Measurements from ENCODE around the gene PTGS2. TPM values are rescaled to one million over a fixed set of nuclear protein-coding genes. Genes with fewer than 3 reads are reported as not detected.
A peak's percentile ranks its signal among the peaks of the same experiment; 100 is the strongest.

Gene PTGS2
- total and polyA plus RNA-seq, 9 donors: 1.1 to 5.3 (median 1.7) TPM

DNA sequence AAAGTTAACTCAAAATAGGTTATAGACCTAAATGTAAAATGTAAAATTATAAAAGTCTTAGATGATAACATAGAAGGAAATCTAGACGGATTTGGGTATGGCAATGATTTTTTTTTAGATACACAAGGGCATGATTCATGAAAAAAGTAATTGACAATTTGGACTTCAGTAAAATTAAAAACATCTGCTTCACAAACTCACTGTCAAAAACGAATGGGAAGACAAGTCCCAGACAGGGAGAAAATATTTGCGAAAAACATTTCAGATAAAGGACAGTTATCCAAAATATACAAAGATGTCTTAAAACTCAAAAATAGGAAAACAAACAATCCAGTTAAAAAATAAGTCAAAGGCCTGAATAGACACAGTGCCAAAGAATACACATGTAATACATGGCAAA is 9.7 kb upstream of the PTGS2 start:
- no peak overlapping the region for H3K27ac ChIP-seq (ENCODE audit: low read length)

DNA sequence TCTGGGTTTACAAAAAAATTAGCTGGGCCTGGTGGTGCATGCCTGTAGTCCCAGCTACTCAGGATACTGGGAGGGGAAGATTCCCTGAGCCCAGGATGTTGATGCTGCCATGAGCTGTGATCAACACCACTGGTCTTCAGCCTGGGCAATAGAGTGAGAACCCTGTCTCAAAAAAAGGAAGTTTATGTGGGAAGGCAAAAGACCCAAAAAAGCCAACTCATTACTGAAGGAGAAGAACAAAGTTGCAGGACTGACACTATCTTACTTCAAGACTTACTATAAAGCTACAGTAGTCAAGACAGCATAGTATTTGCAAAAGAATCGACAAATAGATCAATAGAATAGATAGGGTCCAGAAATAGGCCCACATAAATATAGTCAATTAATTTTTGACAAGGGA is 9.2 kb upstream of the PTGS2 start:
- no peak for DNase-seq
- Histone ChIP-seq H3K36me3 (ENCODE audit: control insufficient read depth, insufficient read depth, low read length) (no peaks in the 10 kb centered on the region), H3K4me1 (ENCODE audit: control insufficient read depth, insufficient read depth, low read length) (no peaks in the 10 kb centered on the region), H3K27ac (ENCODE audit: low read length) (no peak overlapping the region), H3K9me3 (replicated peaks; ENCODE audit: control insufficient read depth, low read depth, low read length) (no peaks in the 10 kb centered on the region), H3K27me3 (ENCODE audit: control insufficient read depth, insufficient read depth, low read length) (no peaks in the 10 kb centered on the region), H3K4me3 (ENCODE audit: low read length) (no peak overlapping the region)
- no CpG with 5 or more reads among the region's 1 CpG for WGBS (ENCODE audit: insufficient coverage)

More for the DNA sequence above, 9.7 kb upstream of the PTGS2 start:
- Histone ChIP-seq H3K27me3 (ENCODE audit: control insufficient read depth, insufficient read depth, low read length) (no peaks in the 10 kb centered on the region), H3K4me3 (ENCODE audit: low read length) (no peak overlapping the region), H3K36me3 (ENCODE audit: control insufficient read depth, insufficient read depth, low read length) (no peaks in the 10 kb centered on the region), H3K9me3 (replicated peaks; ENCODE audit: control insufficient read depth, low read depth, low read length) (no peaks in the 10 kb centered on the region), H3K4me1 (ENCODE audit: control insufficient read depth, insufficient read depth, low read length) (no peaks in the 10 kb centered on the region)
- WGBS (ENCODE audit: insufficient coverage): no CpG with 5 or more reads among the region's 3 CpGs
- no peak for DNase-seq

DNA sequence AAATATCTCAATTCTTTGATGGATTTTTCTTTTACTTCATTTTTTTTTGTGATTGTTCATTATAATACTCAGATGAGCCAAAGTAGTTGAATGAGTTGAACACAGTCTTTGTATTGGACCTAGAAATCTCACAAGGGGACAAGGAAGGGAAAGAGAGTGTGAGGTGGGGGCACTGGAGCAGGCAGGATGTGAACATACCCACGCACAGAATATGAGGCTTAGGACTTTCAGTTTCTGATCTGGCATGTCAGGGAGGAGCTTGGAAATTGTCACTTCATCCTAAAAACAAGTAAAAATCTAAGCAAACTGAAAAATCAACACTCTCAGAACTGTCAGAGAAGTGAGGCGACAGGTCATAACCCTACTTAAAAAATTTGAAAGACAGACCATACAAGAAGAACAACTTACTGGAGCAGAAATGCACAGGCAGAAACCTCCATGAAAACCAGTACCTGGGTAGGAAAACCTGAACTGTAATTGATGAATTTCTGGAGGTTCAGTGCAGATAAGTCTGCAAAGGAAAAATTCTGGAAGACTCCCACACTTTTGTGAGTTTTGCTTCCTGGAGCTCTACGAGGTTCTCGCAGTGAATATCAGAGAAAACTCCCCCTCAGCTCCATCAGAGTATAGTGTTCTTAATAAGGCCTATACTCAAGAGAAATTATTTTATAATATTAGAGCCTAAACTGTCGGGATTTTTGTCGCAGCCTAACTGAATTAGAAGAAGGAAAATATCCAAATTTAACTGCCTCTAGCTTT is 3.6 kb upstream of the PTGS2 start:
- H3K4me3 ChIP-seq (ENCODE audit: low read length): no peak overlapping the region
- H3K27me3 ChIP-seq (ENCODE audit: control insufficient read depth, insufficient read depth, low read length): peaks cover 11% of the 10 kb centered on the region
- no peaks in the 10 kb centered on the region for H3K9me3 ChIP-seq (replicated peaks; ENCODE audit: control insufficient read depth, low read depth, low read length)
- no peak overlapping the region for H3K27ac ChIP-seq (ENCODE audit: low read length)
- no peaks in the 10 kb centered on the region for H3K4me1 ChIP-seq (ENCODE audit: control insufficient read depth, insufficient read depth, low read length)
- no peaks in the 10 kb centered on the region for H3K36me3 ChIP-seq (ENCODE audit: control insufficient read depth, insufficient read depth, low read length)
- DNase-seq: no peak
- WGBS (ENCODE audit: insufficient coverage): no CpG with 5 or more reads among the region's 6 CpGs

DNA sequence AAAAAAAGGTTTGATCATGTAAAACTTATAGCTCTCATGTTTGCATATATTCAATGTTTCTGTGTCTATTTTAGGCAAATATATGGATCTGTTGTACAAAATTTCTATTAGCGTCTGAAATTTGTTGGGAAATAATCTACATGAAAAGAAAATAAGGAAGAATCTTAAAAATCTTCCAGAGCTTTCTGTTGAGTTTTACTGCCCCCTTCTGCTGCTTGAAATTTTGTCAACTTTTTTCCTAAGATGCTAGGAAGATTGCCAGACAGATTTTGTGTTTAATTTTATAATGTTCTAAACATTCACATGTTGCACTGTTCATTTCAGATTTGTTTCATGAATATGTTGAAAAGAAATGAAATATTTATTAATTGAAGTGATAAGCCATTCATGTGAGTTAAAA is 2.5 kb upstream of the PTGS2 start:
- Histone ChIP-seq H3K27ac (ENCODE audit: low read length) (no peak overlapping the region), H3K9me3 (replicated peaks; ENCODE audit: control insufficient read depth, low read depth, low read length) (no peaks in the 10 kb centered on the region), H3K4me1 (ENCODE audit: control insufficient read depth, insufficient read depth, low read length) (no peaks in the 10 kb centered on the region), H3K27me3 (ENCODE audit: control insufficient read depth, insufficient read depth, low read length) (peaks cover 11% of the 10 kb centered on the region), H3K4me3 (ENCODE audit: low read length) (no peak overlapping the region), H3K36me3 (ENCODE audit: control insufficient read depth, insufficient read depth, low read length) (no peaks in the 10 kb centered on the region)
- no CpG with 5 or more reads among the region's 1 CpG for WGBS (ENCODE audit: insufficient coverage)
- DNase-seq: peak; percentile 73

DNA sequence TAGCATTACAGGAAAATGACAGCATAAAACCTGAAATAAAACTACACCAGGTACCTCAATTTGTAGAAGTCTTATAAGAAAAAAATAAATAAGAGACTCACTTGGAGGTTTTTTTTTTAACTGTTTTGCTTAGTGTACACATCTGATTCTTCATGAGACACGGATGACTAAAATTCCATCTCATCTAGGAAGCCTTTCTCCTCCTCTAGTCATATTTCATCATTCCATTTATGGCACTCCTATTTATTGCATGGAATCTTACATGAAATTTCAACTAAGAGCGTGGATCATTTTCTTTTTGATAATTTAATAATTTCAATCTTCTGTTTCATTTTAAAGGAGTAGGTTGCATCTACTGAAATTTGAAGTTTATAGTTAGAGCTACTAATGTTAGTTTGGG is 1.6 kb upstream of the PTGS2 start:
- Histone ChIP-seq H3K27me3 (ENCODE audit: control insufficient read depth, insufficient read depth, low read length) (peaks cover 11% of the 10 kb centered on the region), H3K36me3 (ENCODE audit: control insufficient read depth, insufficient read depth, low read length) (no peaks in the 10 kb centered on the region), H3K4me3 (ENCODE audit: low read length) (no peak overlapping the region), H3K4me1 (ENCODE audit: control insufficient read depth, insufficient read depth, low read length) (no peaks in the 10 kb centered on the region), H3K9me3 (replicated peaks; ENCODE audit: control insufficient read depth, low read depth, low read length) (no peaks in the 10 kb centered on the region), H3K27ac (ENCODE audit: low read length) (no peak overlapping the region)
- WGBS (ENCODE audit: insufficient coverage): no CpG with 5 or more reads among the region's 2 CpGs
- DNase-seq: peak; percentile 12

DNA sequence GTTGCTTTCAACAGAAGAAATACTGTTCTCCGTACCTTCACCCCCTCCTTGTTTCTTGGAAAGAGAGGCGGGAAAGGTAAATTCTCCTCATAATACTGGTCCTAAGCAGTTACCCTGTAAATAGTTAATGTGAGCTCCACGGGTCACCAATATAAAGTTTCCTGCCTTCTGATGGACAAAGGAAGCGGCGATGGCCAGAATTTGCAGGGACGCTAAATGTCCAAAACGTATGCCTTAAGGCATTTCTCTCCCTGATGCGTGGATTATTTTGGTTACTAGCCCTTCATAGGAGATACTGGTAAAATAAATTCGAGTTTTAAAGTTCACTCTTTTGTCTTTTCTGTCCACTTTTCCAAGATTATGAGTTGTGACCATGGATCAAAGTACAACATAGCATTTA is 898 bp upstream of the PTGS2 start:
- Histone ChIP-seq H3K4me3 (ENCODE audit: low read length) (peak overlapping the region; percentile 70), H3K27me3 (ENCODE audit: control insufficient read depth, insufficient read depth, low read length) (peaks cover 11% of the 10 kb centered on the region), H3K36me3 (ENCODE audit: control insufficient read depth, insufficient read depth, low read length) (peaks cover 2% of the 10 kb centered on the region), H3K9me3 (replicated peaks; ENCODE audit: control insufficient read depth, low read depth, low read length) (no peaks in the 10 kb centered on the region), H3K27ac (ENCODE audit: low read length) (peak overlapping the region; percentile 95), H3K4me1 (ENCODE audit: control insufficient read depth, insufficient read depth, low read length) (no peaks in the 10 kb centered on the region)
- peak; percentile 62 for DNase-seq
- 0% methylated on average over 3 of the region's 9 CpGs for WGBS (ENCODE audit: insufficient coverage)

DNA sequence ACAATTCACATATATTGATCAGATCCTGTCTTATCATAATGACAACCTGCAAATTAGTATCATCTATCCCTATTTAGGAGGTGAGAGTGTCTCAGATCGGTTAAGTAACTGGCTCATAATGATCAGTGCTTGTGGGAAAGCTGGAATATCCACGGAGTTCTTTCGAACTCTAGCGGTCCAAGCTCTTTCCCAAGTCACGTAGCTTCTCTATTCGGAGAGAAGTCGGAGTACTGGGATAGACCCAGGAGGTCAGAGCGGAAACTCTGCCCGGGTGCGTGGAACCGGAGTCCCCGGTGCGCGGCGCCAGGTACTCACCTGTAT is 339 bp downstream of the PTGS2 start:
- under 1% methylated on average over 14 of the region's 15 CpGs for WGBS (ENCODE audit: insufficient coverage)

DNA sequence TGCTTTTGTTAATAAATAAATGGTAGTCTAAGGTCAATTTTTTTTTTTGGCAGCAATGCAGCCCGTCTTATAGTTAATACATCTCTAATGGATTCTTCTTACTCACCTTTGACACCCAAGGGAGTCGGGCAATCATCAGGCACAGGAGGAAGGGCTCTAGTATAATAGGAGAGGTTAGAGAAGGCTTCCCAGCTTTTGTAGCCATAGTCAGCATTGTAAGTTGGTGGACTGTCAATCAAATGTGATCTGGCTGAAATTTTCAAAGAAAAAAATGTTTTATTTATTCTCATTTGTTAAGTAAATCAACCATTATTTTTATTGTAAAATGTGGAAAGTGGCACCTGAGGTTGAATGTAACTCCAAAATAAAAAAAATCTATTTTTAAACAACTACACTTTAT is 2.1 kb downstream of the PTGS2 start:
- no peak overlapping the region for H3K27ac ChIP-seq (ENCODE audit: low read length)
- H3K27me3 ChIP-seq (ENCODE audit: control insufficient read depth, insufficient read depth, low read length): peaks cover 11% of the 10 kb centered on the region
- WGBS (ENCODE audit: insufficient coverage): no CpG with 5 or more reads among the region's 2 CpGs
- H3K36me3 ChIP-seq (ENCODE audit: control insufficient read depth, insufficient read depth, low read length): peaks cover 4% of the 10 kb centered on the region
- no peak for DNase-seq
- no peak overlapping the region for H3K4me3 ChIP-seq (ENCODE audit: low read length)
- no peaks in the 10 kb centered on the region for H3K9me3 ChIP-seq (replicated peaks; ENCODE audit: control insufficient read depth, low read depth, low read length)
- no peaks in the 10 kb centered on the region for H3K4me1 ChIP-seq (ENCODE audit: control insufficient read depth, insufficient read depth, low read length)

More for the DNA sequence above, 339 bp downstream of the PTGS2 start:
- H3K27me3 ChIP-seq (ENCODE audit: control insufficient read depth, insufficient read depth, low read length): peaks cover 11% of the 10 kb centered on the region
- peaks cover 4% of the 10 kb centered on the region for H3K36me3 ChIP-seq (ENCODE audit: control insufficient read depth, insufficient read depth, low read length)
- no peak for DNase-seq
- peak overlapping the region; percentile 84 for H3K27ac ChIP-seq (ENCODE audit: low read length)
- no peaks in the 10 kb centered on the region for H3K9me3 ChIP-seq (replicated peaks; ENCODE audit: control insufficient read depth, low read depth, low read length)
- peak overlapping the region; percentile 70 for H3K4me3 ChIP-seq (ENCODE audit: low read length)
- no peaks in the 10 kb centered on the region for H3K4me1 ChIP-seq (ENCODE audit: control insufficient read depth, insufficient read depth, low read length)

DNA sequence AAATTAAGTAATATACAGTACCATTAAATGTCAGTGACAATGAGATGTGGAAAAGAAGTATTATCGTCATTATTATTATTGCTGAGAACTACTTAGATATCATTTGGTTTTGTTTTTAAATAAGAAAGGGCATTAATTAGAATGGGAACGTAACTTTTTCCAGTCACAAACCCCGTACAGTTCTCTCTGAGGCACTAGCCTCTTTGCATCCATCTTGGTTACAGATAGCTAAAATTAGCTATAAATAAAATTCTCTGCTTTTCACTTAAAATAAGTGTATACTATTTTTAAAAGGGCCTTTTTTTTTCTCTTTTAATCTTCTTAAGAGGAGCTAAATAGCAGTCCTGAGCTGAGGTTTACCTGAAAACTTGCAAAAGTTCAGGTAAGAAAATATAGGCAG is 7.6 kb downstream of the PTGS2 start:
- Histone ChIP-seq H3K4me3 (ENCODE audit: low read length) (no peak overlapping the region), H3K4me1 (ENCODE audit: control insufficient read depth, insufficient read depth, low read length) (no peaks in the 10 kb centered on the region), H3K27ac (ENCODE audit: low read length) (no peak overlapping the region), H3K9me3 (replicated peaks; ENCODE audit: control insufficient read depth, low read depth, low read length) (no peaks in the 10 kb centered on the region), H3K27me3 (ENCODE audit: control insufficient read depth, insufficient read depth, low read length) (no peaks in the 10 kb centered on the region), H3K36me3 (ENCODE audit: control insufficient read depth, insufficient read depth, low read length) (peaks cover 4% of the 10 kb centered on the region)
- WGBS (ENCODE audit: insufficient coverage): no CpG with 5 or more reads among the region's 3 CpGs
- no peak for DNase-seq

DNA sequence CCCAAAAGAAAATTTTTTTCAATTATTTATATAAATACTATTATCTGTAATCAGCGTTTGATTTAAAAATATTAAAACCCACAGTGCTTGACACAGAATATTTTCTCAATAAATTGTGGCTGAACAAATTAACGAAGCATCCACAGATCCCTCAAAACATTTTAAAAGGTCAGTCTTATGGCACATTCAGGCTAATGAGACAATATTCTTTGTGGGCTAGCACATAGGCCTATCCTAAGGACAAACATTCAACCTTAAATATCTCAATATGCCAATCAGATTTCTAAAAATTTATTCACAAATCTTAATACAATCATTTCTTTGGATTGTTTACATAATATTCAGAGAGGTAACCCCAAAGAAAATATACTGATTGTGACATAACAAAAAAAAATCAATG is 8.1 kb downstream of the PTGS2 start:
- DNase-seq: no peak
- no peak overlapping the region for H3K27ac ChIP-seq (ENCODE audit: low read length)
- WGBS (ENCODE audit: insufficient coverage): 100% methylated on average over 1 of the region's 2 CpGs
- no peak overlapping the region for H3K4me3 ChIP-seq (ENCODE audit: low read length)
- H3K36me3 ChIP-seq (ENCODE audit: control insufficient read depth, insufficient read depth, low read length): peaks cover 4% of the 10 kb centered on the region
- no peaks in the 10 kb centered on the region for H3K9me3 ChIP-seq (replicated peaks; ENCODE audit: control insufficient read depth, low read depth, low read length)
- H3K4me1 ChIP-seq (ENCODE audit: control insufficient read depth, insufficient read depth, low read length): no peaks in the 10 kb centered on the region
- no peaks in the 10 kb centered on the region for H3K27me3 ChIP-seq (ENCODE audit: control insufficient read depth, insufficient read depth, low read length)
